SU-DHL-6 (cell line): ENCODE data around the gene LTB.

ENCODE experiments used
- H2AFZ ChIP-seq: fragments of 200-600 bp; sonication (generic); 2 replicates; pipeline ENCODE4 v1.6.1; 2014; ENCODE audit warnings: low read depth, mild to moderate bottlenecking, moderate library complexity, mixed read lengths, antibody characterized with exemption, low read length; ENCODE audit not compliant: severe bottlenecking
- H3F3A ChIP-seq: fragments of 200-600 bp; shearing (Covaris generic); 2 replicates; pipeline ENCODE4 v1.6.0; 2016; ENCODE audit warnings: antibody characterized with exemption, mild to moderate bottlenecking; ENCODE audit not compliant: insufficient read depth
- H3K27ac ChIP-seq: fragments of 200-600 bp; sonication (generic); 2 replicates; pipeline ENCODE4 v1.5.1; 2016; ENCODE audit warnings: low read depth, mild to moderate bottlenecking, low read length, moderate library complexity, mixed read lengths
- H3K27me3 ChIP-seq: fragments of 200-600 bp; sonication (generic), shearing (Covaris generic); 2 replicates; pipeline ENCODE4 v1.6.0; 2014; ENCODE audit warnings: mild to moderate bottlenecking, low read length
- H3K36me3 ChIP-seq: fragments of 200-600 bp; sonication (generic); 2 replicates; pipeline ENCODE4 v1.6.1; 2014; ENCODE audit warnings: mild to moderate bottlenecking, low read length, mixed read lengths
- H3K4me2 ChIP-seq: fragments of 300-600, 200-600 bp; shearing (Covaris generic), sonication (generic); 2 replicates; pipeline ENCODE4 v1.6.0; 2014; ENCODE audit warnings: low read length, low read depth, mild to moderate bottlenecking; ENCODE audit not compliant: poor library complexity, severe bottlenecking
- H3K4me3 ChIP-seq: fragments of 200-600 bp; sonication (generic); 2 replicates; pipeline ENCODE4 v1.5.1; 2014; ENCODE audit warnings: antibody characterized with exemption, low read length, mild to moderate bottlenecking, mixed read lengths; ENCODE audit not compliant: insufficient read depth, poor library complexity, severe bottlenecking
- H3K79me2 ChIP-seq: fragments of 200-600 bp; sonication (generic); 2 replicates; pipeline ENCODE4 v1.6.1; 2014; ENCODE audit warnings: mild to moderate bottlenecking, low read length, moderate library complexity; ENCODE audit not compliant: insufficient read depth
- H3K9ac ChIP-seq: fragments of 200-600 bp; sonication (generic); 2 replicates; pipeline ENCODE4 v1.7.0; 2014; ENCODE audit warnings: mild to moderate bottlenecking, low read length
- H3K9me2 ChIP-seq: fragments of 200-600 bp; sonication (generic); replicated peaks from 2 replicates; pipeline ENCODE4 v1.6.1; 2014; ENCODE audit warnings: low read length; ENCODE audit not compliant: insufficient read depth
- H3K9me3 ChIP-seq: fragments of 200-600 bp; sonication (generic); 2 replicates; pipeline ENCODE4 v1.6.1; 2014; ENCODE audit warnings: low read length, mixed read lengths; ENCODE audit not compliant: insufficient read depth
- H4K20me1 ChIP-seq: fragments of 200-600 bp; sonication (generic); 2 replicates; pipeline ENCODE4 v1.6.1; 2014; ENCODE audit warnings: low read depth, mild to moderate bottlenecking, antibody characterized with exemption, low read length, moderate library complexity, mixed read lengths
- CTCF ChIP-seq: fragments of 200-600 bp; sonication (generic); IDR thresholded peaks from one replicate; pipeline ENCODE4 v1.5.1; 2017; ENCODE audit warnings: antibody characterized with exemption, mild to moderate bottlenecking, low read length, moderate library complexity; ENCODE audit not compliant: insufficient read depth, poor library complexity, severe bottlenecking
- EZH2phosphoT487 ChIP-seq: fragments of 200-600 bp; sonication (generic), shearing (Covaris generic); conservative IDR thresholded peaks from 2 replicates; pipeline ENCODE4 v1.6.1; 2018; ENCODE audit warnings: mild to moderate bottlenecking, antibody characterized with exemption, low read length, moderate library complexity, mixed read lengths

Gene LTB

GRCh38 chr6:31543639-31544038, 38.6 kb downstream of the LTB start:
- peaks cover 42% of the 10 kb centered on the region for H3K79me2 ChIP-seq
- no peak overlapping the region for H2AFZ ChIP-seq
- no peaks in the 10 kb centered on the region for H3K9me2 ChIP-seq
- peaks cover 23% of the 10 kb centered on the region for H3K36me3 ChIP-seq
- TF ChIP-seq CTCF (no peak), EZH2phosphoT487 (no peak)
- no peak overlapping the region for H3K27ac ChIP-seq
- H4K20me1 ChIP-seq, result peaks cover 23% of the 10 kb centered on the region
- peaks cover 44% of the 10 kb centered on the region for H3F3A ChIP-seq
- H3K9me3 ChIP-seq, result no peaks in the 10 kb centered on the region
- H3K27me3 ChIP-seq, result no peaks in the 10 kb centered on the region
- no peak overlapping the region for H3K4me3 ChIP-seq
- H3K4me2 ChIP-seq, result no peak overlapping the region
- no peak overlapping the region; the same call in 1 of the 2 replicates for H3K9ac ChIP-seq

DNA sequence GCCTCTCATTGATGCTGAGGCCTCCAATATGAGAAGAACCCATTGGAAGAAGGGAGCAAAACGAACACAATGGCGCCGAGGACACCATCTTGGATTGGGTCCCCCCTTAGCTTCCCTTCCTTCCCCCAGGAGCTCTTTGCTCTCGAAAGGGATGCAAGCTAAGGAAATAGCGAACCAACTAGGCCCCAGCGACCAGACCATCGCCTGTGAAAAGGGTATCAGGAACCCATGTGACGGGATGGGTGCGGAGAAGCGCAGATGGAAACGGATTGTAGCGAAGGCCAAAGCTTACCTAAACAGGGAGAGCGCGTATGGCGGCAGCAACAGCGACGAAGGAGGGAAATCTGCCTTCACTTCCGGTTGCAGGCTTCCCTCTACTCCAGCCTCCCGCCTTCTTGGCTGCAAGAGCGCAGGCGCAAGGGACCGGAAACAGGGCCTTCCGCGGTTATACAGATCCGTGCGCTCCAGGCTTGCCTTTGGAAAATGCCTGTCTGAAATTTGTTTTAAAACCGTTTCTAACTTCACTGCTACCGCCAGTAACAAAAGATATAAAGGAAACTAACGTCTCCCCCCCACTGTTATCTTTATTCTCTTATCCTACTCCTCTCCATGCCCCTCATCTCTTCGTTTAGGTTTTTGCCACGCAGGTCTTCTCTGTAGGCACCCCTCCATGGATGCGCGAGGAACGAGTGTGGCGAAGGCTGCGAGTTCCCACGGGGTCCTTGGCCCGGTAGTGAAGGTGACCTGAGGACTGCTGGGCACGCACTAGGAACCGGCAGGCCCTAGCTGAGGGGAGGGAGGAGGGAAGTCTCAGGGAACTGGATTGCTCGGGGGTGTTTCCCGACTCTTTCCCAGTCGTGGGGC, 40.3 kb downstream of the LTB start, which contains the start of gene DDX39B:
Gene DDX39B (minus strand): TSS at position 346 of the 864 bp plus-strand sequence. CDS start 1,471 bp downstream, outside the sequence.
- H4K20me1 ChIP-seq, result peaks cover 31% of the 10 kb centered on the region
- no peaks in the 10 kb centered on the region for H3K27me3 ChIP-seq
- peak within 1 kb of the TSS; percentile 42 for H2AFZ ChIP-seq
- H3K27ac ChIP-seq, result peak within 1 kb of the TSS; percentile 83
- no peaks in the 10 kb centered on the region for H3K9me2 ChIP-seq
- peaks cover 49% of the 10 kb centered on the region for H3K79me2 ChIP-seq
- H3K4me3 ChIP-seq, result peak within 1 kb of the TSS; percentile 66
- no peaks in the 10 kb centered on the region for H3K9me3 ChIP-seq
- peaks cover 36% of the 10 kb centered on the region for H3F3A ChIP-seq
- TF ChIP-seq EZH2phosphoT487, result no peak
- TF ChIP-seq CTCF, result no peak
- peaks cover 38% of the 10 kb centered on the region for H3K36me3 ChIP-seq
- H3K4me2 ChIP-seq, result peak within 1 kb of the TSS; percentile 83
- peak within 1 kb of the TSS; percentile 79 for H3K9ac ChIP-seq

DNA sequence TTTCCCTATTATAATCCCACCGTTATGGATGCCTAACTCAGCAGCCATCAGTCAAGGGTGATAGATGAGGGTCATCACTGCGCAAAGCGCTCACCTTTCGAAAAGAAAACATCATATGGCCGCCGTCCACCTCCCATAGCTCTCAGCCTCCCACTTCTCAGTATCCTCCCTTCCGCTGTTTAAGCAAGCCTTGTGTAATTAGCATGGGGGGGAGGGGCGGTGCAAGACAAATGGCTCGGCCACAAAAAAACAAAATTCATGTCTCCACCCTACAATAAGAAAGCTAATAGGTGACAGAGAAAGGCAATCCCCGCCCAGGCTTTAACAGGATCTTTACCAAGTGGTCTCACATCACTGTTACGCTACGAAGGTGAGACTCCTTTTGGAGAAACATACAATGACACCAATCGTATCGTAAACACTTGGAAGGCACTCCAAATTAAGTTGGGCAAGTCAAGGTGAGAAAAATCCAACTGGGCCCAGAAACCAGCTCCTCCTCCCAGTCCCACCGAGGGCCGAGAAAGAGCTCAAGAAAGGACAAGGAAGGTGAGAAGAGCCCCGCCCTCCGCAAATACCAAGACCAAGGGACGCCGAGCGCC, 41.1 kb downstream of the LTB start:
- no peak overlapping the region for H2AFZ ChIP-seq
- H3K4me3 ChIP-seq, result peak overlapping the region; percentile 66
- TF ChIP-seq CTCF (no peak), EZH2phosphoT487 (no peak)
- H3K9me2 ChIP-seq, result no peaks in the 10 kb centered on the region
- H3K27me3 ChIP-seq, result no peaks in the 10 kb centered on the region
- peaks cover 45% of the 10 kb centered on the region for H3K36me3 ChIP-seq
- H4K20me1 ChIP-seq, result peaks cover 38% of the 10 kb centered on the region
- H3K4me2 ChIP-seq, result peak overlapping the region; percentile 83
- H3K27ac ChIP-seq, result peak overlapping the region; percentile 83
- H3K9me3 ChIP-seq, result no peaks in the 10 kb centered on the region
- peaks cover 57% of the 10 kb centered on the region for H3K79me2 ChIP-seq
- peaks cover 39% of the 10 kb centered on the region for H3F3A ChIP-seq
- peak overlapping the region; percentile 79 for H3K9ac ChIP-seq
